ENCODE results near the gene LRRFIP1.

DNA sequence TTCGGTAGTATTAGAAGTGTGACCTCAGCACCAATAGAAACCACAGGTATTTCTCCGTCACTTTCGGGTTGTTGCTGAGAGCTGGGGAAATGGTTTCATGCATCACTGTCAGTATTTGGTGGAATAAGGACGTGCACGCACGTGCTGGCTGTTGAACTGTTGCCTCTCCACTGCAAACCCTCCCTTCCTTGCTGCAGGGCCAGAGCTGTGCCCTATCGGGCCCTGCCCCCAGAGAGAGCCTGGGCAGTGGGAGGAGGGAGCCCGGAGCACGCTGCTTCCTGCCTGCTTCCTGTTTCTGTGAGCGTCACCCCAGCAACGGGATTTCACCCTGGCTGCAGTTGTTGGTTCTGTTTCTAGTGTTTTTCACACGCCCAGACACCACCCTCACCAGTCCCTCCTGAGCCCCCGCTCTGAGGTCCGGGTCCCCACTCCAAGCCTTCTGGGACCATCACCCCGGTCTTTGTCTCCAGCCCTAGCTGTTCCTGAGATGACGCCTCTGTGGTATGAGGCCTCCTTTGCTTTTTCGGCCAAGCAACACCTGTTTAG lies 47.4 kb downstream of the LRRFIP1 start:
- TF ChIP-seq, protein P1, sequence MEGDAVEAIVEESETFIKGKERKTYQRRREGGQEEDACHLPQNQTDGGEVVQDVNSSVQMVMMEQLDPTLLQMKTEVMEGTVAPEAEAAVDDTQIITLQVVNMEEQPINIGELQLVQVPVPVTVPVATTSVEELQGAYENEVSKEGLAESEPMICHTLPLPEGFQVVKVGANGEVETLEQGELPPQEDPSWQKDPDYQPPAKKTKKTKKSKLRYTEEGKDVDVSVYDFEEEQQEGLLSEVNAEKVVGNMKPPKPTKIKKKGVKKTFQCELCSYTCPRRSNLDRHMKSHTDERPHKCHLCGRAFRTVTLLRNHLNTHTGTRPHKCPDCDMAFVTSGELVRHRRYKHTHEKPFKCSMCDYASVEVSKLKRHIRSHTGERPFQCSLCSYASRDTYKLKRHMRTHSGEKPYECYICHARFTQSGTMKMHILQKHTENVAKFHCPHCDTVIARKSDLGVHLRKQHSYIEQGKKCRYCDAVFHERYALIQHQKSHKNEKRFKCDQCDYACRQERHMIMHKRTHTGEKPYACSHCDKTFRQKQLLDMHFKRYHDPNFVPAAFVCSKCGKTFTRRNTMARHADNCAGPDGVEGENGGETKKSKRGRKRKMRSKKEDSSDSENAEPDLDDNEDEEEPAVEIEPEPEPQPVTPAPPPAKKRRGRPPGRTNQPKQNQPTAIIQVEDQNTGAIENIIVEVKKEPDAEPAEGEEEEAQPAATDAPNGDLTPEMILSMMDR (IDR thresholded peaks at IDR 0.05) = peak in 3 of 4 experiments; percentile 2 to 43 (median 31)
- TF ChIP-seq POLR2A (IDR thresholded peaks at IDR 0.05) = peak; percentile 37 to 60

Measured in uterus (tissue), 2 donors.